GM12874 (cell line): Measurements from ENCODE around the gene MYADML2.

Experiments
- TF ChIP-seq, protein P1 (sequence below): IDR thresholded peaks from 2 replicates; pipeline ENCODE4 v1.5.1; 2011; ENCODE audit warnings: low read depth, mild to moderate bottlenecking, control low read depth, low read length, moderate library complexity; ENCODE audit not compliant: insufficient read depth

The MYADML2 gene

DNA sequence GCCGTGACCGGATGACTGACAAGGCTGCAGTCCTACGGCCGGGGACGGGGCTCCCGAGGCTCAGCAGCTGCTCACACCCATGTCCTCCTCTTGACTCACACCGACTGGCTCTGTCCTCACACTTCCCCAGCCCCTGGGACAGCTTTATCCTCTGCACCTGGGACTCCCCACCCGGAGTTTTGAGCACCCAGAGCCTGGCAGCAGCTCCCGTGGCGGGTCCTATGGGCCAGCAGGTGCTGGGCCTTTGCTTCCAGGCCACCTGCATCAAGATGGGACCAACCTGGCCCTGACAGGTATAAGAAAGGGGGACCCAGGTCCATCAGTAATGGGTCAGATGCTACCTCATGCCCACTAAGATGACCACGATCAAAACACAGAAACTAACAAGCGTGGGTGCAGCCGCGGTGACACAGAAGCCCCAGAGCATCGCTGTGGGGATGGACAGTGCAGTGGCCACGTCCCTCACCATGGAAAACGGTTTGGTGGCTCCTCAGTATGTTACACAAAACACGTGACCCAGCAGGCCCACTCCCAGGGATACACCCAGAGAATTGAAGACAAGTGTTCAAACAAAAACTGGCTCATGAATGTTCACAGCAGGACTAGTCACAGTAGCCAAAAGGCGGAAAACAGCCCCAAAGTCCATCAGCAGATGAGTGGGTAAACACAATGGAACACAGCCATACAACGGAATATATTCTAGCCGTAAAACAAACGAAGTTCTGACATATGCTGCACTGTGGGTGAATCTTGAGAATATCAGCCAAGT lies 17.2 kb upstream of the MYADML2 start:
- TF ChIP-seq, protein P1, sequence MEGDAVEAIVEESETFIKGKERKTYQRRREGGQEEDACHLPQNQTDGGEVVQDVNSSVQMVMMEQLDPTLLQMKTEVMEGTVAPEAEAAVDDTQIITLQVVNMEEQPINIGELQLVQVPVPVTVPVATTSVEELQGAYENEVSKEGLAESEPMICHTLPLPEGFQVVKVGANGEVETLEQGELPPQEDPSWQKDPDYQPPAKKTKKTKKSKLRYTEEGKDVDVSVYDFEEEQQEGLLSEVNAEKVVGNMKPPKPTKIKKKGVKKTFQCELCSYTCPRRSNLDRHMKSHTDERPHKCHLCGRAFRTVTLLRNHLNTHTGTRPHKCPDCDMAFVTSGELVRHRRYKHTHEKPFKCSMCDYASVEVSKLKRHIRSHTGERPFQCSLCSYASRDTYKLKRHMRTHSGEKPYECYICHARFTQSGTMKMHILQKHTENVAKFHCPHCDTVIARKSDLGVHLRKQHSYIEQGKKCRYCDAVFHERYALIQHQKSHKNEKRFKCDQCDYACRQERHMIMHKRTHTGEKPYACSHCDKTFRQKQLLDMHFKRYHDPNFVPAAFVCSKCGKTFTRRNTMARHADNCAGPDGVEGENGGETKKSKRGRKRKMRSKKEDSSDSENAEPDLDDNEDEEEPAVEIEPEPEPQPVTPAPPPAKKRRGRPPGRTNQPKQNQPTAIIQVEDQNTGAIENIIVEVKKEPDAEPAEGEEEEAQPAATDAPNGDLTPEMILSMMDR: no peak

DNA sequence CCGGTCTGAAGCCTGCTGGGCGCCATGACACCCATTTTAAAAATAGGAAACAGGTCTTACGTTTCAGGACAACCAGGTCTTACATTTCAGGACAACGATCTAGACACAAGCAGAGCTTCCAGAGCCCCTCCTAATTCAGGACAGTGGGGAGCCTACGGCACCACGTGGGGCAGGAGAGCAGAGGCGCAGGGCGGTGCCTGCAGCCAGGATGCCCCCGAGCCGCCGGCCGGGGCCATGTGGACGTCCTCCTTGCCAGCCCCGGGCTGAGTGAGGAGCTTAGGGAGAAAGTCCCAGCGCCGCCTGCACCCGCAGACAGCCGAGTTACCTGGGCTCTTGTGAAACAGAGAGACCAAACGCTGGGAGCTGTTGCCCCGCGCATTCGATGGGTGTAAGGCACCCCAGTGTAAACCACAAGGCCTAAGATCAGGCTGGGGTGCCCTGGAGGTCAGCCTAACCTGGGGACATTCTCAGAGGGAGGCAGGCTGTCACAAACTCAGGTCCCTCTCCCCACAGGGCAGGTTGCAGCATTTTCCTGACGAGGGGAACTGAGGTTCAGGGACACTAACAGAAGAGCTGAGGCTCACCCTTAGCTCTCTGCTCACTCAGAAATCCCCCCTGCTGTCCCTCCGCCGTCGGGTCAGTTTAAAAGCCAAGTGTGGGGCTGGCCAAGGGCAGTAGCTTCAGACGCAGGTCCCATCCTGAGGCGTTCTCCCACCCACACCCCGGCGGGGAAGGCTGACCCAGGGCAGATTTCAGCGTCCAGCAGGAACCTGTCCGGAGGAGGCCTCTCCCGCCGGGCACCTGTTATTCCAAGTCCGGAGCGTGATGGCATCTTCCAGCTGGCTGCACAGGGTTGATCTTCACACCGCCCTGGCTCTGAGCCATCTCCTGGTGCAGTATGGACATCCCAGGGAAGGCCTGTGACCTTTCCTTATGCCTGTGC lies 15.7 kb upstream of the MYADML2 start:
- TF ChIP-seq, protein P1: no peak

DNA sequence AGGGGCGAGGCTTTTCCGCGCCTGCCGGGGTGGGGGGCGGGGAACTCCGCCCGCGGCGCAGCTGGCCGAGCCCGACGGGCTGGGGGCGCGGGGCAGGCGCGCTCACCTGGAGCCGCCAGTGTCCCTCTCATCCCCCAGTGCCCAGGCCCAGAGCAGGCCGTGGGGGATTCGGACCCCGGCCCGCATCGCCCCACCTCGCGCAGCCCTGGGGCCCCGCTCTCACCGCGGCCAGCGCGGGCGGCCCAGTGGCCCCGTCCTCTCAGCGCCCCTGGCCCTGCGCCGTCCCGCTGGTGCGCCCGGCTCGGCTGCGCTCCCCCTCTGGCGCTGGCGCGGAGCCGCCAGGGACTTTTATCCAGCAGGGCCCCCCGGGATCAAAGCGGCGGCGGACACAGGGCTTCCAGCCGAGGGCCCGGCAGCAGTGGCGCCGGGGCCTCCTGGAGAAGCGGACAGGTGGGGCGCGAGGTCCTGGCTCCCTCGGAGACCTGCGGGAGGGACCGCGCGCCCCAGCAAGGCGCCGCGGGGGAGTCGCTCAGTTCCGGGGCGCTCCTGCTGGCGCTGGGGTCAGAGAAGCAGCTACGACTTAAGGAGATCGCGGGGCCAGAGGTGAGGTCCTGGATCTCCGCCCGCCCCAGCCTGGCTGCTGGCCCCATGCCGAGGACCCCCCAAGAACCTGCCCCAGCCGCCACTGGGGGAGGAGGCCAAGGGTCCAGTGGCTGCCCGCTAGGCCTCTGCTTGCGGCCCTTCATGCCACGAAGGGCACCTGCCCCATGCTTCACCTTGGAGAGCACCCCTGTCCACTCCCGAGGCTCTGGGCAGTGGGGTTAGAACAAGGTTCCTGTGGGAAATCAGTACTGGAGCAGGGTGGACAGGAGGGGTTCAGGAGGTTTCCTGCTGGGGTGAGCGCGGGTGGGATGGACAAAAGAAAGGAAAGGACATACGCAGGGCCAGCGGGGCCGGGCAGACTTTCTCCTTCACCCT lies 14.8 kb upstream of the MYADML2 start:
- TF ChIP-seq, protein P1: no peak

DNA sequence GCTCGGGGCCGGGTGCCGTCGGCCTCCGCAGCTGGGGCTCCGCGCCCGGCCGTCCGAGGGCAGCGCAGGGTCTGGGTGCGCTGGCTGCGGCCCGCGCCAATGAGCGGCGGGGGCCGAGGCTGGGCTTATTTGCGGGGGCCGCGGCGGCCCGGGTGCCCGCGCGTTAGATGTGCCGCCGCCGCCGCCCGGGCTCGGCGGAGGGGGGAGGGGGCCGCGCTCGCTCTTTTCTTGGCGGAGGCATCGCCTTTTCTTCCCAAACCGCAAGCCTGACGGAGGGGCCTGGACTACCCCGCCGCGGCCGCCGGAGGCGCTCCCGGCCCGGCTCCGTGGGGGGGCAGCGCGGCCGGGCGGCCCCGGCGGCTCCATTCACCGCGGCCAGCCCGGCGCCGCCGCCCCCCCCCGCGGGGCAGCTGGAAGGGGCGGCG lies 14.1 kb upstream of the MYADML2 start, which contains the start of gene NOTUM:
Gene NOTUM, minus strand, starts transcription at position 101 of the 425 bp plus-strand sequence. CDS start 278 bp downstream, outside the sequence.
- TF ChIP-seq, protein P1: peak; percentile 24; the same call in 1 of the 2 replicates

DNA sequence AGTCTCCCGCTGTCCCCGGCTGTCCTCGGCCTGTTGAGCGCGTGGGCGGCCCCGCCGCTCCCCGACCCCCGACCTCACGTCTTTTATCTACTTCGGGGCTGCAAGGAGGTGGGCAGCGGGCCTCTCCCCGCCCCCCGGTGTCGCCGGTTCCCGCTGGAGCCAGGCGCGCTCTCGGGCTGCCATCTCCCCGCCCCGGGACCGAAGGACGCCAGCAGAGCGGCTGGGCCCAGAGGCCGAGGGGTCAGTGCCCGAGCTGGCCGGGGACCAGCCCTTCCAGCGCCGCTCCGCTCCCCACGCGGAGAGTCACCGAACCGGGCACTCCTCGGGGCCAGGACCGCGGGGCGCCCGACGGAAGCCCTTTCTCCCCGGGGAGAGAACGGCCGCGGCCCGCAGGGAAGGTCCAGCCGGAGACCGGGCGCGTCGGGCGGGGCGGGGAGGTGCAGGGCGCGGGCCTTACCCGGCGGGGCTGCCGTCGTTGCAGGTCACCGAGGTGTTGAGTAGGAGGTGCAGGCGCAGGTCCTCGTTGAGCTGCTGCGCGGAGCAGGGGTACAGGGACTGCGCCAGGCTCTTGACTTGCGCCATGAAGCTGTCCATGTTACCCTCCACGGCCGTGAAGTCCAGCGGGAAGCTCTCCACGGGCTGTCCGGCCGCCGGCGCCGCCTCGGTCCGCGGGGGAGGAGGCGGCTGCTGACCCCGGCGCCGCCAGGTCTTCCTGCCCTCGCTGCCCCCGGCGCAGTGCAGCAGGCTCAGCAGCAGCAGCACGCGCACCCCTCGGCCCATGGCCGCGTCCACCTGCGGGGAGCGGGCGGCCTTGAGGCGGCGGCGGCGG lies 13.3 kb upstream of the MYADML2 start:
- TF ChIP-seq, protein P1: no peak

DNA sequence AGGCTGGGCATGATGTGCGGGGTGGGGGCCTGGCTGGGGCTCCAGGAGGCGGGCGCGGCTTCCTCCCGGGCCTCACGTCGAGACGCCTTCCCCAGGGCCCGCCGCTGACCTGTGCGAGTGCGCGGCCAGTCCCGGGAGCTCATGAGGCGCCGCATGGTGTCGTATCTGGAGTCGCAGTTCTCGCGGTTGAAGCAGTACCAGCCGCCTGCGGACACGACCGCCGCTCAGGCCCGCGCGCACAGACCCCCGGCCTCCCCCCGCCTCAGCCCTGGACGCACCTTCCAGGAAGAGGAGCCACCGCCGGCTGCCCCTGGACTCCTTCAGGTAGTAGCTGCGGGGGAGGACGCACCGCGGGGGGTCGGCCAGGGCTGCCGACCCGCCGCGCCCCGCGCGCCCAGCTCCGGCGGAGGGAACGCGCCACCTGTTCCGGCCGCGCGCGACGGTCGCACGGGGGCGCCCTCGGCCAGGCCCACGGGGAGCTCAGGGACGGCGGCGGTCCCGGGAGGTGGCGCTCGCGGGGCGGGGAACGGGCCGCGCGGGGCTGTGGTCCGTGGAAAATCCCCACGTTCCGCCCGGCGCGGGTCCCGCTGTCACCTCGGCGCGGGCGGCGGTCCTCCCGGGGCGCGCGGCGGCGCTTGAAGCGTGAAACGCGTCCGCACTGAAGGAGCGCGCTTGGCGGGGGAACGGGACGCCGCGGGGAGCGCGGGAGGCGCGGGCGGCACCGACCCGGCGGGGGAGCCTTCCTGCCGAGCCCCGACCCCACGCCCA lies 12.5 kb upstream of the MYADML2 start:
- TF ChIP-seq, protein P1: peak; percentile 88
